Testis (tissue), 3 donors: ENCODE data around the gene DLG1. TPM values are rescaled to one million over a fixed set of nuclear protein-coding genes. Genes with fewer than 3 reads are reported as not detected.

Experiments
- DNase-seq: peaks from one replicate; pipeline ENCODE4 v3.0.0-alpha.2; 2019
- H3K27ac ChIP-seq, 2 donors: fragments of 200-600 bp; sonication (generic); one replicate each; pipeline ENCODE4 v1.5.1; 2019
- H3K27me3 ChIP-seq: fragments of 200-600 bp; sonication (generic); one replicate; pipeline ENCODE4 v1.5.1; 2019
- H3K36me3 ChIP-seq: fragments of 200-600 bp; sonication (generic); one replicate; pipeline ENCODE4 v1.5.1; 2017; ENCODE audit warnings: low read depth; ENCODE audit errors: missing control alignments
- H3K4me1 ChIP-seq: fragments of 200-600 bp; sonication (generic); one replicate; pipeline ENCODE4 v1.5.1; 2019
- H3K4me3 ChIP-seq, 2 donors: fragments of 200-600 bp; sonication (generic); one replicate each; pipeline ENCODE4 v1.5.1; 2017 to 2019
- H3K9me3 ChIP-seq: fragments of 200-600 bp; sonication (generic); one replicate; pipeline ENCODE4 v1.5.1; 2017
- POLR2A ChIP-seq: fragments of 450-650 bp; IDR thresholded peaks from one replicate; pipeline ENCODE4 v1.6.1; 2017; ENCODE audit warnings: antibody characterized with exemption, mild to moderate bottlenecking, moderate library complexity
- WGBS, 2 donors: methylation state at CpG; one replicate each; pipeline ENCODE4 v1.1.5; 2018; 5-methylcytosine and 5-hydroxymethylcytosine counted together
- intact Hi-C: fragments of 100-400 bp; cut with DNase I; formaldehyde crosslinking; loops from one replicate; pipeline ENCODE4 v1.15.1; 2023; ENCODE audit warnings: low total_unique reads
- polyA plus RNA-seq: library from polyadenylated mRNA; stranded (reverse); fragments of 350-450 nt; fragmentation: Illumina TruSeq; extraction: RNeasy Lipid Tissue Mini Kit (QIAGEN cat#74804); gene quantifications from one replicate; pipeline ENCODE4 v1.2.3, GENCODE V29; 2014; ENCODE audit warnings: low read depth, low replicate concordance; ENCODE audit not compliant: insufficient read depth
- total RNA-seq, 2 donors: library from RNA; depleted of rRNA; stranded (reverse); fragments of >200 nt; gene quantifications; one replicate each; pipeline ENCODE4 v1.2.3, GENCODE V29; 2016
- TF ChIP-seq, protein P1 (sequence below), 3 experiments: fragments of 450-650 bp in 2 of 3; fragments of 200-600 bp in 1 of 3; sonication (generic) in 1 of 3; IDR thresholded peaks; one replicate each; pipeline ENCODE4 v1.5.1; 2016 to 2019; ENCODE audit warnings: antibody characterized with exemption in 3 of 3, mild to moderate bottlenecking in 2 of 3, moderate library complexity in 1 of 3

The DLG1 gene
- total and polyA plus RNA-seq, 3 donors from 2014 or later = 37.4 to 99.4 (median 99.3) TPM

DNA sequence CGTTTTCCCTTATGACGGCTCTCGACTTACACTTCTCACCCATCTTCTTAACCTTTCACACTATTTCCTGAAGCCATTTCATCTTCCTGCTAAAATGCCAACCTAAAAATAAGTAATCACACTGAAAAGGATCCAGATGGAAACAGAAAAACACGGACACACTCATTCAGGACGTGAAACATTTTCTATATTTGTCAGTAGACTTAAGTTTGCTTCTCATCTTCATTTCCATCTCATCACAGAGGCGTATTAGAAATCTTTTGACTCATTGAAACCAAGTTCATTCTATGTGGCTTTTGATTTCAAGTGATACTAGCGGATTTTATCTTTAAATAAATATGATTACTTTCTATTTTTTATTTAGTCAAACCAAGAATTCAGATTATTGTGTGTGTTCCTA lies 27.4 kb upstream of the DLG1 start:
- WGBS, 2 donors = 93 to 94% methylated on average over 7 of the region's 7 CpGs
- no peaks in the 10 kb centered on the region for H3K27me3 ChIP-seq
- TF ChIP-seq POLR2A = no peak
- H3K27ac ChIP-seq = no peak overlapping the region
- no peak overlapping the region for H3K4me3 ChIP-seq
- no peaks in the 10 kb centered on the region for H3K9me3 ChIP-seq
- H3K4me1 ChIP-seq = no peaks in the 10 kb centered on the region
- DNase-seq = no peak
- no peaks in the 10 kb centered on the region for H3K36me3 ChIP-seq
- intact Hi-C loops = no loop called here

DNA sequence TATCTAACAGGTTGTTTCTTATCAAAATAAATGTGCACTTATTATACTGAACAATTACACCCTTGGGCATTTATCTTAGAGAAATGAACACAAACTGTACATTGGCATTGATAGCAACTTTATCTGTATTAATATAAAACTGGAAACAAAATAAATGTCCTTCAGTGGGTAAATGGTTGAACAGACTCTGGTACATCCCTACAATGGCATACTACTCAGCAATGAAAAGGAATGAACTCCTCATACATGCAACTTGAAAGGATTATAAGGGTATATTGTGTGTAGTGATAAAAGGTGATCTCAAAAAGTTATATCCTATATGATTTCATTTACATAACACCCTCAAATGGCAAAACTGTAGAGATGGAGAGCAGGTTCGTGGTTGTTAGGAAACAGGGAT lies 23.7 kb upstream of the DLG1 start:
- no peak overlapping the region for H3K4me3 ChIP-seq
- no peak overlapping the region for H3K27ac ChIP-seq
- no peaks in the 10 kb centered on the region for H3K4me1 ChIP-seq
- no peaks in the 10 kb centered on the region for H3K36me3 ChIP-seq
- intact Hi-C loops = no loop called here
- no peaks in the 10 kb centered on the region for H3K27me3 ChIP-seq
- WGBS, 2 donors = 94 to 98% methylated on average over 1 of the region's 1 CpG
- TF ChIP-seq, protein P1, sequence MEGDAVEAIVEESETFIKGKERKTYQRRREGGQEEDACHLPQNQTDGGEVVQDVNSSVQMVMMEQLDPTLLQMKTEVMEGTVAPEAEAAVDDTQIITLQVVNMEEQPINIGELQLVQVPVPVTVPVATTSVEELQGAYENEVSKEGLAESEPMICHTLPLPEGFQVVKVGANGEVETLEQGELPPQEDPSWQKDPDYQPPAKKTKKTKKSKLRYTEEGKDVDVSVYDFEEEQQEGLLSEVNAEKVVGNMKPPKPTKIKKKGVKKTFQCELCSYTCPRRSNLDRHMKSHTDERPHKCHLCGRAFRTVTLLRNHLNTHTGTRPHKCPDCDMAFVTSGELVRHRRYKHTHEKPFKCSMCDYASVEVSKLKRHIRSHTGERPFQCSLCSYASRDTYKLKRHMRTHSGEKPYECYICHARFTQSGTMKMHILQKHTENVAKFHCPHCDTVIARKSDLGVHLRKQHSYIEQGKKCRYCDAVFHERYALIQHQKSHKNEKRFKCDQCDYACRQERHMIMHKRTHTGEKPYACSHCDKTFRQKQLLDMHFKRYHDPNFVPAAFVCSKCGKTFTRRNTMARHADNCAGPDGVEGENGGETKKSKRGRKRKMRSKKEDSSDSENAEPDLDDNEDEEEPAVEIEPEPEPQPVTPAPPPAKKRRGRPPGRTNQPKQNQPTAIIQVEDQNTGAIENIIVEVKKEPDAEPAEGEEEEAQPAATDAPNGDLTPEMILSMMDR (IDR thresholded peaks at IDR 0.05) = no peak
- no peak for TF ChIP-seq POLR2A
- DNase-seq = no peak
- no peaks in the 10 kb centered on the region for H3K9me3 ChIP-seq

DNA sequence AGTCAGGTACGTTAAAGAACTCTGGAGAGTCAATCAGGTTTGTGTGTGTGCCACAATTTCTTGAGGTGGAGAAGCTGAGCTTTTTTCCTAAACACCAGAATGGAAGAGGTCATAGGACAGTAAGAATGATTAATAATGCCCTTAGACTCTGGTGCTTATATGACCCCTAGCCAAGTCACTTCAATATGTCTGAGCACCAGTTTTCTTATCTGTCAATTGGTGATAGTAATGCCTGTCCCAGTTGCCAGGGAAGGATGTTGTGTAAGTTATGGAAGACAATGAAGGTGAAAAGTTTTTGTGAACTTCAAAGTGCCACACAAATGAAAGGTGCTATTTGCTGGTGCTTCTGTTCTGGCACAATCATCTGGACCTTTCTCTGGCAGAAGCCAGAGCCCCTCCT lies 22.2 kb upstream of the DLG1 start:
- no peaks in the 10 kb centered on the region for H3K4me1 ChIP-seq
- DNase-seq = no peak
- H3K27me3 ChIP-seq = no peaks in the 10 kb centered on the region
- no peak overlapping the region for H3K4me3 ChIP-seq
- no peaks in the 10 kb centered on the region for H3K9me3 ChIP-seq
- H3K27ac ChIP-seq = no peak overlapping the region
- intact Hi-C loops = no loop called here
- no peak for TF ChIP-seq POLR2A
- TF ChIP-seq, protein P1 (IDR thresholded peaks at IDR 0.05) = no peak
- no peaks in the 10 kb centered on the region for H3K36me3 ChIP-seq
- WGBS, 2 donors = 88 to 94% methylated on average over 1 of the region's 1 CpG

DNA sequence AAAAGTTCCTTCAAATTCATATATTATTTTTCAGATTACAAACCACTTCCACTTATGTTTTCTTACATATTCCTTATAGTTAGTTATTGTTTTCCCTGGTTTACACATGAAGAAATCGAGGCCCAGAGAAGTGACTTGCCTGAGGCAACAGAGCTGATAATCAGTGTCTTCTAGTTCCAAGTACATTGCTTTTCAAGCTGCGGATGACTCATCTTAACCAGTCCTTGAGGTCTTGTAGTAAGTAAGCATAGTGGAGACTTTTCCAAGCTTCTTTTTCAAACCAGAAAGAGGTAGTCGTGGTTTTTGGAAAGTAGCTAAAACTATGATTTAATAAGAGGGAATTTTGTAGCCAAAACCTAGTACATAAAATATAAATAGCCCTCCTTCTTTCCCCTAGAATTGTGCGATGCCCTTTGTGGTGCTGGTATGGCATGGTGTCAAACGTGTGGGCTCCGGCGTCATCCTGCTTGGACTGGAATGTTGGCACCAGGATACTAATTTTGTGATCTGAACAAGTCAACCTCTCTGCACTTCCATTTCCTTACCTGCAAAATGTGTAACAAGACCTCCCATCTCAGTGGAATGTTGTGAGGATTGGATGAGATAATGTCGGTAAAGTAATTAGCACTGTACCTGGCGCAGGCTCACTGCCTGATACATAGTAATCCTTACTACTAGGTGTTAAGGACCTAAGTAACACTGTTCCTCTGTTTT lies 19.0 kb upstream of the DLG1 start:
- no peak for TF ChIP-seq POLR2A
- TF ChIP-seq, protein P1 (IDR thresholded peaks at IDR 0.05) = no peak
- H3K36me3 ChIP-seq = no peaks in the 10 kb centered on the region
- intact Hi-C loops = no loop called here
- WGBS, 2 donors = 61% methylated on average over 9 of the region's 9 CpGs
- H3K9me3 ChIP-seq = no peaks in the 10 kb centered on the region
- no peak for DNase-seq
- no peaks in the 10 kb centered on the region for H3K4me1 ChIP-seq
- H3K4me3 ChIP-seq = no peak overlapping the region
- no peaks in the 10 kb centered on the region for H3K27me3 ChIP-seq
- H3K27ac ChIP-seq = no peak overlapping the region

DNA sequence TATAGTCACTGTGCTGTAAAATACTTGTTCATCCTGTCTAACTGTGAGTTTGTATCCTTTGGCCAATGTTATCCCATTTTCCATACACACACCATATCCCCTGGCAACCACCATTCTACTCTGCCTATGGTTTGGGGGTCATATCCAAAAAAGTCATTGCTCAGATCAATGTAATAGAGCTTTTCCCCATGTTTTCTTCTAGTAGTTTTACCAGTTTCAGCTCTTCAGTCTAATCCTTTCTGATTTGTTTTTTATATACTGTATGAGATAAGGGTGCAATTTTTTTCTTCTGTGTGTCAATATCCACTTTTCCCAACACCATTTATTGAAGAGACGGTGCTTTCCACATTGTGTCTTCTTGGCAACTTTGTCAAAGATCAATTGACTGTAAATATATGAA lies 14.0 kb upstream of the DLG1 start:
- no peak for TF ChIP-seq POLR2A
- TF ChIP-seq, protein P1 (IDR thresholded peaks at IDR 0.05) = no peak
- 97 to 100% methylated on average over 1 of the region's 1 CpG for WGBS, 2 donors
- no peak for DNase-seq
- H3K27ac ChIP-seq = no peak overlapping the region
- no peaks in the 10 kb centered on the region for H3K27me3 ChIP-seq
- H3K9me3 ChIP-seq = no peaks in the 10 kb centered on the region
- H3K36me3 ChIP-seq = no peaks in the 10 kb centered on the region
- H3K4me3 ChIP-seq = no peak overlapping the region
- intact Hi-C loops = no loop called here
- peaks cover 17% of the 10 kb centered on the region for H3K4me1 ChIP-seq
